BE2C (cell line): ENCODE measurements around the gene EPHB2.

ENCODE experiments used
- DNase-seq: peaks from one replicate; pipeline ENCODE4 v3.0.0-alpha.2; 2020
- H3K27me3 ChIP-seq: fragments of 250-450 bp; sonication (Bioruptor Pico); 2 replicates; pipeline ENCODE4 v1.5.1; 2020; ENCODE audit warnings: mild to moderate bottlenecking
- H3K36me3 ChIP-seq: fragments of 250-450 bp; sonication (Bioruptor Pico); 2 replicates; pipeline ENCODE4 v1.5.1; 2020; ENCODE audit warnings: mild to moderate bottlenecking
- H3K4me1 ChIP-seq: fragments of 250-450 bp; sonication (Bioruptor Pico); 2 replicates; pipeline ENCODE4 v1.5.1; 2020
- H3K4me3 ChIP-seq: 2 replicates; pipeline ENCODE4 v1.5.1; 2011; ENCODE audit warnings: low read depth, low read length
- H3K9me3 ChIP-seq: fragments of 250-450 bp; sonication (Bioruptor Pico); 2 replicates; pipeline ENCODE4 v1.5.1; 2020
- TF ChIP-seq, protein P1 (sequence below): IDR thresholded peaks from 2 replicates; pipeline ENCODE4 v1.5.1; 2012; ENCODE audit warnings: mild to moderate bottlenecking, low read depth, low read length

Gene EPHB2

GRCh38 chr1:22903113-22903512 is 192.5 kb downstream of the EPHB2 start:
- Histone ChIP-seq H3K9me3 (no peaks in the 10 kb centered on the region), H3K36me3 (no peaks in the 10 kb centered on the region), H3K27me3 (no peaks in the 10 kb centered on the region), H3K4me1 (no peaks in the 10 kb centered on the region), H3K4me3 (no peak overlapping the region)
- TF ChIP-seq, protein P1, sequence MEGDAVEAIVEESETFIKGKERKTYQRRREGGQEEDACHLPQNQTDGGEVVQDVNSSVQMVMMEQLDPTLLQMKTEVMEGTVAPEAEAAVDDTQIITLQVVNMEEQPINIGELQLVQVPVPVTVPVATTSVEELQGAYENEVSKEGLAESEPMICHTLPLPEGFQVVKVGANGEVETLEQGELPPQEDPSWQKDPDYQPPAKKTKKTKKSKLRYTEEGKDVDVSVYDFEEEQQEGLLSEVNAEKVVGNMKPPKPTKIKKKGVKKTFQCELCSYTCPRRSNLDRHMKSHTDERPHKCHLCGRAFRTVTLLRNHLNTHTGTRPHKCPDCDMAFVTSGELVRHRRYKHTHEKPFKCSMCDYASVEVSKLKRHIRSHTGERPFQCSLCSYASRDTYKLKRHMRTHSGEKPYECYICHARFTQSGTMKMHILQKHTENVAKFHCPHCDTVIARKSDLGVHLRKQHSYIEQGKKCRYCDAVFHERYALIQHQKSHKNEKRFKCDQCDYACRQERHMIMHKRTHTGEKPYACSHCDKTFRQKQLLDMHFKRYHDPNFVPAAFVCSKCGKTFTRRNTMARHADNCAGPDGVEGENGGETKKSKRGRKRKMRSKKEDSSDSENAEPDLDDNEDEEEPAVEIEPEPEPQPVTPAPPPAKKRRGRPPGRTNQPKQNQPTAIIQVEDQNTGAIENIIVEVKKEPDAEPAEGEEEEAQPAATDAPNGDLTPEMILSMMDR: no peak
- DNase-seq: no peak

DNA sequence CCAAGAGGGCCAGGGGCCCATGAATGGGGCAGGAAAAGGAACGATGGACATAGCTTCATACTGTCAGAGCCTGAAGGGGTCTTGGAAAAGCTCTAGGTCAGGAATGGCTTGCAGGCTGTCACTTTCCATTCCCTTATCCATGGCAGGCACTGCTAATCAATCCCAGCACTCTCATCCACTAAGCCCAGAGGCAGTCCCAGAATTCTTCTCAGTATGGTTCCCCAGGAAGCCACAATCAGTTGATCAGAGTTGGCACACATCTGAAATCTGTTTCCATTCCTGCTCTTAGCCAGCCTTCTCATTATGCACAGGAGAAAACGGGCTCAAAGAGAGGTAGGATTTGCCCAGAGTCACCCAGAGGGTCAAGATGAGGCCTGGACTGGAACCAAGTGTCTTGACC is 196.3 kb downstream of the EPHB2 start:
- no peaks in the 10 kb centered on the region for H3K4me1 ChIP-seq
- no peak overlapping the region for H3K4me3 ChIP-seq
- no peak for DNase-seq
- no peaks in the 10 kb centered on the region for H3K9me3 ChIP-seq
- TF ChIP-seq, protein P1: no peak
- H3K27me3 ChIP-seq: no peaks in the 10 kb centered on the region
- no peaks in the 10 kb centered on the region for H3K36me3 ChIP-seq

DNA sequence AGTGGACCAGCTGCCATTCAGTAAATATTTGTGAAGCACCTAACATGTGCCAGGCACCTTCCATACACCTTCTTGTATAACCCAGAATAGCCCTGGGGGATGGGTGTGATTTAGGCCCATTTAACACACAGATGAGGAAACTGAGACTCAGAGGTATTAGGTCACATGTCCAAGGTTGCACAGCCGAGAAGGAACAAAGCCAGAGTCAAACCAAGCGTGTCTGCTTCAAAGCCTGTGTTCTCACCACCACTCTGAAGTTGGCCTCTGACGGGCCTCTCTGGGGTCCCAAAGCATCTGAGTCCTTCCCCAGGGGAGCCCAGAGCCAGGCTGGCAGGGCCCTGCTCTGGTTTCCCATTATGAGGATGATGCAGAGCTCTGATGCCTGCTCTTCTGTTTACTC is 196.9 kb downstream of the EPHB2 start:
- Histone ChIP-seq H3K4me3 (no peak overlapping the region), H3K27me3 (no peaks in the 10 kb centered on the region), H3K4me1 (no peaks in the 10 kb centered on the region), H3K36me3 (no peaks in the 10 kb centered on the region), H3K9me3 (no peaks in the 10 kb centered on the region)
- TF ChIP-seq, protein P1: no peak
- no peak for DNase-seq

DNA sequence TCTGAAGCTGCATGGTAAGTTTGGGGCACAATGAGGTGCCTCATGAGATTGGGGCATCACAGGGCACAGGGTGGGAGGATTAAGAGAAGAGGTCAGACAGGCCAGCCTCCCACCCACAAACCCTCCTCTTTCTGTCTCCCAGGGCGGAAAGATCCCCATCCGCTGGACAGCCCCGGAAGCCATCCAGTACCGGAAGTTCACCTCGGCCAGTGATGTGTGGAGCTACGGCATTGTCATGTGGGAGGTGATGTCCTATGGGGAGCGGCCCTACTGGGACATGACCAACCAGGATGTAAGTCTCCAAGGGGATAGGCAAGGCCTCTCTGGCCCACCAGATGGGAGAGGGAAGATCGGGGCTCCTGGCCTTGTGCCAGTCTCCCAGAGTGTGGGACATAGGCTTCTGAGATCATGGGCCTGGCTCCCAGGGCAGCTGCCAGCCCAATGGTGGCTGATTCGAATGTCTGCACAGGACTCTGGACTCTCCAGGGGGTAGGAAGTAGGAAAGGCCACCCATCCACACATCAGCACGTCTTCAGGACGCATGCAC is 198.3 kb downstream of the EPHB2 start:
- H3K36me3 ChIP-seq: no peaks in the 10 kb centered on the region
- H3K27me3 ChIP-seq: no peaks in the 10 kb centered on the region
- DNase-seq: no peak
- H3K4me1 ChIP-seq: no peaks in the 10 kb centered on the region
- H3K9me3 ChIP-seq: no peaks in the 10 kb centered on the region
- no peak overlapping the region for H3K4me3 ChIP-seq
- TF ChIP-seq, protein P1: no peak

DNA sequence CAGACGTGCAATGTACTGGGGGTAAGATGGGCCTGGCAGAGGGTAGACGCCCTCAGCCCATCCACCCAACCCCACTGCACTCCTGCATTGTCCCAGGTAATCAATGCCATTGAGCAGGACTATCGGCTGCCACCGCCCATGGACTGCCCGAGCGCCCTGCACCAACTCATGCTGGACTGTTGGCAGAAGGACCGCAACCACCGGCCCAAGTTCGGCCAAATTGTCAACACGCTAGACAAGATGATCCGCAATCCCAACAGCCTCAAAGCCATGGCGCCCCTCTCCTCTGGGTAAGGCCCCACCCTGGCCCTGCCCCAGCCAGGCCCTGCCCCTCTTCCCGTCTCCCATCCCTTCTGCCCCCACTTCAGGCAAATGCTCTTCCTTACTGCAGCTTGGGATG is 199.6 kb downstream of the EPHB2 start:
- Histone ChIP-seq H3K27me3 (no peaks in the 10 kb centered on the region), H3K9me3 (no peaks in the 10 kb centered on the region), H3K4me1 (no peaks in the 10 kb centered on the region), H3K36me3 (no peaks in the 10 kb centered on the region), H3K4me3 (no peak overlapping the region)
- no peak for DNase-seq
- TF ChIP-seq, protein P1: no peak

DNA sequence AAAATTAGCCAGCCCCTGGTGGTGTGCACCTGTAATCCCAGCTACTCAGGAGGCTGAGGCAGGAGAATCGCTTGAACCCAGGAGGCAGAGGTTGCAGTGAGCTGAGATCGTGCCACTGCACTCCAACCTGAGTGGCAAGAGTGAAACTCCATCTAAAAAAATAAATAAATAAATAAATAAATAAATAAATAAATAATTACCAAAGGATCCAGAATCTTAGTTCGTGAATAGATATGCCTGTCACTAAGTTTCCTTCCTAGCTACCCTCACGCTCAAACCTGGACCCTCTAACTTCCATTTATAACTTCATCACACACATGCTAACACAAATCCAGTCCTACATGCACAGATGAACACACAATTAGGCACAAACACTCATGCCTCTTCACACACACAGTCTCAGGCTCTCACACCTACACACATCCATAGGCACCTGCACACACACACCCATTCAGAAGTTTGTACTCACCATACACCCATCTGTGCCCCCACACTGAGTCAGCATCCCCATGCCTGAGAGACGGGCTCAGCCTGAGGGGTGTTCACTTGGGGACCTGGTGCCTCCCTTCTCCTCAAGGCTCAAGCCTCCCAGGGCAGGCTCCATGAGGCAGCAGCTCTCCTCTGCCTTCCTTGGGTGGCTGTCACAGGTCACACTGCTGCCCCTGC is 200.5 kb downstream of the EPHB2 start:
- H3K4me1 ChIP-seq: no peaks in the 10 kb centered on the region
- H3K4me3 ChIP-seq: no peak overlapping the region
- no peaks in the 10 kb centered on the region for H3K27me3 ChIP-seq
- TF ChIP-seq, protein P1: no peak
- DNase-seq: no peak
- no peaks in the 10 kb centered on the region for H3K36me3 ChIP-seq
- no peaks in the 10 kb centered on the region for H3K9me3 ChIP-seq
